ENCODE measurements around the gene VPS11.
A peak's percentile ranks its signal among the peaks of the same experiment; 100 is the strongest.

VPS11 gene

DNA sequence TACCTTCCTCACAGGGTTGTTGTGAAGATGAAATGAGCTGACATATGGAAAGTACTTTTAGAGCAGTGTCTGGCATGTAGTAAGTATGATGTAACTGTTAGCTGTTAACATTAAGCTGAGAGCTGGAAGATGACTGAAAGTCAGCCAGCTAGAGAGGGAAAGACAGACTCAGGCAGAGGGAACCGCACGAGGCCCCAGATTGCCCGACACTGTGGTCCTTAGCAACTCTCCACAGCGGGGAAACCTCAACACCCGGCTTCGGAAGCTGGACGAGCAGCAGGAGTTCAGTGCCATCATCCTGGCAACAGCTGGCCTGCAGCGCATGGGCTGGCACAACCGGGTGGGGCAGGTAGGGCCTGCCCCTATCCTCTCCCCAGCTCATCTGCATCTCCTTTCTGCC is 23.6 kb downstream of the VPS11 start:
- H3K9me3 ChIP-seq = no peaks in the 10 kb centered on the region
- H3K4me1 ChIP-seq (ENCODE audit: control insufficient read depth in 1 of 2, insufficient read depth in 1 of 2, low read depth in 1 of 2, low read length in 1 of 2) = peaks cover 68 to 70% of the 10 kb centered on the region in 2 experiments
- H3K4me3 ChIP-seq (ENCODE audit: low read depth in 1 of 2, low read length in 1 of 2) = peak overlapping the region in 1 of 2 experiments; percentile 20
- peak overlapping the region; percentile 70 for H3K27ac ChIP-seq
- no peaks in the 10 kb centered on the region for H3K27me3 ChIP-seq
- no peak for TF ChIP-seq CTCF (IDR thresholded peaks at IDR 0.05)
- no peaks in the 10 kb centered on the region for H3K36me3 ChIP-seq

DNA sequence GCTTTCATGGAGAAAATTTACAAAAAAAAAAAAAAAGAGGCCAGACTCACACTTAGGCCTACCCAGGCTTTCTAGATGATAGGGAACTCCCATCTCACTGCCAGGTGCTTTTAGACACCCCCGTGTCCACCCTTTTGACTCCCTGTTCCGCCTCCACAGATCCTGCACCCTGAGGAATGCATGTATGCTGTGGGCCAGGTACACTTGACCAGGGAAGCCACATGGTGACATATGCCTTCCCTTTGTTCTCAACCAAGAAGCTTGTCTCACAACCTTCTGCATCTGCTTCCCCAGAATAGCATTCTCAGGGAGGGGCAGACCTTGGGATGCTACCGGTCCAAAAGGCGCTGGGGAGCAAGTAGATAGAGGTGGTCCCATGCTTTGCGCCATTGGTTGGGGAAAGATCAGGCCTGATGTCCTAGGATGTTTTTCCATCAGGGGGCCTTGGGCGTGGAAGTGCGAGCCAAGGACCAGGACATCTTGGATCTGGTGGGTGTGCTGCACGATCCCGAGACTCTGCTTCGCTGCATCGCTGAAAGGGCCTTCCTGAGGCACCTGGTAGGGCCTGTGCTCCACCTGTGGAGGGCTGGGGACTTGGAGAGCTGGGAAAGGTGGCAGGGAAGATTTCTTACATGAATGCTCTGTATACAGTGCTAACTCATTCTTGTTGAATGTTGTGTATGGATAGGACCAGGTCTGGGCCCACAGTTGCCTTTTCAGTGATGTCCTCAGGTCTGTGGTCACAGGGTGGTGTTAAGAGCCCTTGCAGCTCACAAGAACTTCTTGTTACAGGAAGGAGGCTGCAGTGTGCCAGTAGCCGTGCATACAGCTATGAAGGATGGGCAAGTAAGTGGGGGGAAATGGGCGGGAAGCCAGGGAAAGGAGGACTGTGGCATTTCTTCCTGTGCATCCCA is 24.6 kb downstream of the VPS11 start:
- Histone ChIP-seq H3K4me3 (ENCODE audit: low read depth in 1 of 2, low read length in 1 of 2) (no peak overlapping the region), H3K9me3 (no peaks in the 10 kb centered on the region), H3K27me3 (no peaks in the 10 kb centered on the region), H3K27ac (peak overlapping the region; percentile 70), H3K36me3 (no peaks in the 10 kb centered on the region), H3K4me1 (ENCODE audit: control insufficient read depth in 1 of 2, insufficient read depth in 1 of 2, low read depth in 1 of 2, low read length in 1 of 2) (peaks cover 67 to 69% of the 10 kb centered on the region in 2 experiments)
- no peak for TF ChIP-seq CTCF (IDR thresholded peaks at IDR 0.05)

GRCh38 chr11:119092880-119093842 is 25.5 kb downstream of the VPS11 start:
- H3K36me3 ChIP-seq = no peaks in the 10 kb centered on the region
- H3K27ac ChIP-seq = peak overlapping the region; percentile 82
- no peaks in the 10 kb centered on the region for H3K27me3 ChIP-seq
- TF ChIP-seq CTCF (IDR thresholded peaks at IDR 0.05) = no peak
- no peaks in the 10 kb centered on the region for H3K9me3 ChIP-seq
- peaks cover 59 to 61% of the 10 kb centered on the region in 2 experiments for H3K4me1 ChIP-seq (ENCODE audit: control insufficient read depth in 1 of 2, insufficient read depth in 1 of 2, low read depth in 1 of 2, low read length in 1 of 2)
- peak overlapping the region; percentile 71 to 94 for H3K4me3 ChIP-seq (ENCODE audit: low read depth in 1 of 2, low read length in 1 of 2)

DNA sequence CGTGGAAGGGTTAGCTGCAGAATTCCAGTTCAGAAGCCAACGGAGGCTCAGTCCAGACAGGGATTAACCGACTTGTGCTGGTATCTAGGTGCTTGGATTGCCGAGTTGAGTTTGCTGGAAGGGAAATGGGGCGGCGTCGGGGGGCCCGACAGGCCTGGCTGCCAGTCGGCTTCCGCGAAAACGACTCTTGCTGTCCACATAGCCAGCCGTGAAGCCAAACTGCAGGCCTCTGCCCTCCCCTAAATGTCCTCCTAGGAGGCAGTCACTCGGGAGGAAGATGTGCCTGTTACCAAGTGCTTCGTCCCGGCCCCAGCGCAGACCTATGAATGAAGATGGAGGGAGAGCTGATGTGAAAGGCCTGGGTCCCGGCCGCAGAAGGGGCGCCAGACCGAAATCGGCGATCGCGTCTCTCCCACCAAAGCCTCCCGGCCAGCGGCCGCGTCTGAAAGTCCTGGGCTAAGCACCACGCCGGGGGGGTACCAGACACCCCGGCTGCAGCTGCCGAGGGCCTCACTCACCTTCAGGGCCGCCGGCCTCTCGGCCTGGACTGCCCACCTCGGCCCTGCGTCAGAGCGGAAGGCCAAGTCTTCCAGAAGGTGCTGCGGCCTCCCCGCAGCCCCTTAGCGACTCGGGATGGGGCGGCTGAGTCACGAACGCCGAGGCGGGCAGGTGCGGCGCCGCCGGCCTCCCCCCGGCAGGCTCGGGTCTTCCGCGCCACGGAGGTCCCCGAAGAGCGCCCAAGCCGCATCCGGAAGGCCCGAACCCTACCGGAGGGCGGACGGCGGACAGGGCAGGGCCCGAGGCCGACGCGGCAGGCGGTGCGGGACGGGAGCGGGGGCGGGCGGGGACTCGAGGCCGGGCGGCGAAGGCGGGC is 26.6 kb downstream of the VPS11 start:
- Histone ChIP-seq H3K27ac (peak overlapping the region; percentile 82), H3K27me3 (no peaks in the 10 kb centered on the region), H3K4me3 (ENCODE audit: low read depth in 1 of 2, low read length in 1 of 2) (peak overlapping the region; percentile 71 to 94), H3K36me3 (no peaks in the 10 kb centered on the region), H3K4me1 (ENCODE audit: control insufficient read depth in 1 of 2, insufficient read depth in 1 of 2, low read depth in 1 of 2, low read length in 1 of 2) (peaks cover 59 to 61% of the 10 kb centered on the region in 2 experiments), H3K9me3 (no peaks in the 10 kb centered on the region)
- no peak for TF ChIP-seq CTCF (IDR thresholded peaks at IDR 0.05)

- H3K4me3 ChIP-seq (ENCODE audit: low read depth in 1 of 2, low read length in 1 of 2) = peak overlapping the region; percentile 71 to 94
- peaks cover 54 to 56% of the 10 kb centered on the region in 2 experiments for H3K4me1 ChIP-seq (ENCODE audit: control insufficient read depth in 1 of 2, insufficient read depth in 1 of 2, low read depth in 1 of 2, low read length in 1 of 2)
- peak overlapping the region; percentile 82 for H3K27ac ChIP-seq
- TF ChIP-seq CTCF (IDR thresholded peaks at IDR 0.05) = peak; percentile 82
- no peaks in the 10 kb centered on the region for H3K36me3 ChIP-seq
- H3K9me3 ChIP-seq = no peaks in the 10 kb centered on the region
- no peaks in the 10 kb centered on the region for H3K27me3 ChIP-seq
These were observed 27.1 kb downstream of the VPS11 start for GRCh38 chr11:119094816-119095065.

All from neutrophil (primary cell).